Hepatocyte (in vitro differentiated cells): ENCODE data around the gene GLP1R. TPM values are rescaled to one million over a fixed set of nuclear protein-coding genes. Genes with fewer than 3 reads are reported as not detected.
A peak's percentile ranks its signal among the peaks of the same experiment; 100 is the strongest.

Experiments used
- DNase-seq: peaks from one replicate; pipeline ENCODE4 v3.0.0-alpha.2; 2016; ENCODE audit warnings: low spot score
- H2AFZ ChIP-seq: fragments of 200-600 bp; sonication (generic); 2 replicates; pipeline ENCODE4 v1.6.0; 2016; ENCODE audit warnings: antibody characterized with exemption, mild to moderate bottlenecking
- H3K27ac ChIP-seq: fragments of 200-600 bp; sonication (generic); 2 replicates; pipeline ENCODE4 v1.5.1; 2016; ENCODE audit warnings: mild to moderate bottlenecking
- H3K27me3 ChIP-seq: fragments of 200-600 bp; sonication (generic); 2 replicates; pipeline ENCODE4 v1.6.1; 2016
- H3K36me3 ChIP-seq: fragments of 200-600 bp; sonication (generic); replicated peaks from 2 replicates; pipeline ENCODE4 v1.5.1; 2016; ENCODE audit warnings: low read depth; ENCODE audit not compliant: insufficient read depth
- H3K4me1 ChIP-seq: fragments of 200-600 bp; sonication (generic); 2 replicates; pipeline ENCODE4 v1.5.1; 2016; ENCODE audit warnings: mild to moderate bottlenecking, moderate library complexity; ENCODE audit not compliant: insufficient read depth
- H3K4me2 ChIP-seq: fragments of 200-600 bp; sonication (generic); 2 replicates; pipeline ENCODE4 v1.6.0; 2016
- H3K4me3 ChIP-seq: fragments of 200-600 bp; sonication (generic); 2 replicates; pipeline ENCODE4 v1.5.1; 2016; ENCODE audit warnings: mild to moderate bottlenecking
- H3K79me2 ChIP-seq: fragments of 200-600 bp; sonication (generic); 2 replicates; pipeline ENCODE4 v1.6.0; 2017; ENCODE audit warnings: mild to moderate bottlenecking
- H3K9me2 ChIP-seq: fragments of 200-600 bp; sonication (generic); replicated peaks from 2 replicates; pipeline ENCODE4 v1.6.0; 2017; ENCODE audit warnings: mild to moderate bottlenecking; ENCODE audit not compliant: insufficient read depth
- H3K9me3 ChIP-seq: fragments of 200-600 bp; sonication (generic); 2 replicates; pipeline ENCODE4 v1.5.1; 2016; ENCODE audit warnings: low read depth, mild to moderate bottlenecking
- H4K20me1 ChIP-seq: fragments of 200-600 bp; sonication (generic); 2 replicates; pipeline ENCODE4 v1.6.0; 2016; ENCODE audit warnings: mild to moderate bottlenecking; ENCODE audit not compliant: insufficient read depth, poor library complexity, severe bottlenecking
- CTCF ChIP-seq: fragments of 200-600 bp; sonication (generic); IDR thresholded peaks from 2 replicates; pipeline ENCODE4 v1.5.1; 2016; ENCODE audit warnings: antibody characterized with exemption, mild to moderate bottlenecking; ENCODE audit not compliant: poor library complexity
- EZH2 ChIP-seq: fragments of 200-600 bp; sonication (generic); IDR thresholded peaks from 2 replicates; pipeline ENCODE4 v1.6.1; 2016; ENCODE audit warnings: antibody characterized with exemption, mild to moderate bottlenecking, borderline replicate concordance
- EZH2phosphoT487 ChIP-seq: fragments of 200-600 bp; sonication (generic); IDR thresholded peaks from one replicate; pipeline ENCODE4 v1.6.1; 2018; ENCODE audit warnings: antibody characterized with exemption, mild to moderate bottlenecking, low read depth, moderate library complexity; ENCODE audit not compliant: unreplicated experiment, severe bottlenecking
- WGBS: methylation state at CpG from one replicate; pipeline ENCODE4 v1.1.6; 2016; ENCODE audit warnings: low lambda C conversion rate; ENCODE audit errors: missing lambda C conversion rate; 5-methylcytosine and 5-hydroxymethylcytosine counted together
- polyA plus RNA-seq: library from polyadenylated mRNA; unstranded; fragments of >200 nt; fragmentation: Nextera tagmentation; extraction: Ambion mirVana; gene quantifications from 2 replicates; pipeline ENCODE4 v1.2.1, GENCODE V29; 2016
- total RNA-seq: library from RNA; depleted of rRNA; stranded (reverse); fragments of >200 nt; gene quantifications from 2 replicates; pipeline ENCODE4 v1.2.3, GENCODE V29; 2014

GLP1R gene
- total and polyA plus RNA-seq, 2 experiments from 2014 or later, result 0.30 TPM; not detected in 1

DNA sequence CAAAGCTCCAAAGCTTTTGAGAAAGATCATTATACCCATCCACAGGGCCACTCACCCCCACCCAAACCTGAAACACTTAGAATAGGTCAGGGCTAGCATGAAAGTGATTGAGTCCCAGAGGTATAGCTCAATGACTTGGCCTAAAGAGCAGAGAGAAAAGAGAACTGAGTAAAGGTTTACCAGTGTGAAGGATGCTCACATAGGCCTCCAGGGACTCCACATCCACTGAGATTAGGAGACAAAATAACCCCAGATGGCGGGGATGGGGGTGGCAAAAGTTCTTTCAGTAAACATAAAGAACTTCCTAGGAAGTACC, 54.2 kb downstream of the GLP1R start:
- TF ChIP-seq EZH2 (no peak), CTCF (no peak), EZH2phosphoT487 (no peak)
- H3K27me3 ChIP-seq, result no peaks in the 10 kb centered on the region
- WGBS, result 100% methylated on average over 1 of the region's 1 CpG

DNA sequence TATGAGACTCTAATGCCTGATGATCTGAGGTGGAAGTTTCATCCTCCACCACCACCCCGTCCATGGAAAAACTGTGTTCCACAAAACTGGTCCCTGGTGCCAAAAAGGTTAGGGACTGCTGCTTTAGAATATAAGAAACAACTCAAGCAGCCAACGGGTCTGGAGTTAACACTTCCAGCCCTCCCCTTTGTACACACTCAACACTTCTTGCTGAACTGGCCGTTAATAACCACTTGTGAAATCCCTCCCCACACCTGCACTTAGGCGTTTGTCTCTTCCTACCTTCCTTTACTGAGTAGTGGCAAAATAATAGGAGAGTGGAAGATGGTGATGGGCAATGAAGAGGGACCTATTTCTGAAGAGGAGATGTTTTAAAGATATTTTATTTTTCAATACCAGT, 55.9 kb downstream of the GLP1R start:
- Histone ChIP-seq H2AFZ (no peak overlapping the region), H3K36me3 (no peaks in the 10 kb centered on the region), H3K27ac (no peak overlapping the region), H3K4me1 (peaks cover 12% of the 10 kb centered on the region), H3K9me3 (no peaks in the 10 kb centered on the region), H3K4me2 (no peak overlapping the region), H3K9me2 (no peaks in the 10 kb centered on the region), H3K27me3 (no peaks in the 10 kb centered on the region), H3K4me3 (no peak overlapping the region), H4K20me1 (no peaks in the 10 kb centered on the region), H3K79me2 (peaks cover 7% of the 10 kb centered on the region)
- no peak for DNase-seq
- 86% methylated on average over 4 of the region's 4 CpGs for WGBS
- TF ChIP-seq CTCF, result no peak
- no peak for TF ChIP-seq EZH2phosphoT487
- no peak for TF ChIP-seq EZH2

More for the DNA sequence above, 54.2 kb downstream of the GLP1R start:
- Histone ChIP-seq H3K9me2 (no peaks in the 10 kb centered on the region), H3K4me2 (no peak overlapping the region), H3K4me3 (no peak overlapping the region), H4K20me1 (no peaks in the 10 kb centered on the region), H2AFZ (no peak overlapping the region), H3K27ac (no peak overlapping the region), H3K4me1 (peaks cover 2% of the 10 kb centered on the region), H3K36me3 (no peaks in the 10 kb centered on the region), H3K79me2 (peaks cover 7% of the 10 kb centered on the region), H3K9me3 (no peaks in the 10 kb centered on the region)
- no peak for DNase-seq

DNA sequence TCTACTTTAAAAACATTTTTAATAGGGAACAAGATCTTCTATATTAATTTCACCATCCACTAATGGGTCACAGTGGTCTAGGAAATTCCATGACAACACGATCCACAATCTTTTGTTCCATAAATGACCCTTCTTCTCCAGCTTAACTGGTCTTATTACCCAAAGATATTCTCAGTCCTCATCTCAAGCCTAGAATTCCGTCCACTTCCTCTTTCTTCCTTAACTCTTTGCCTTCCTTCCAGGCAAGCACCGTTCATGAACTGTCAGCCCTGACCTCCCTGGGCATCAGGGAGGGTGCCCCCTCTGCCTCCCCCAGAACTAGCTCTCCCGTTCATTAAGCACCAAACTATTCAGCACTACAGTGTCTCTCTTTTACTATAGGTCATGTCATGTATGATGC, 58.5 kb downstream of the GLP1R start:
- Histone ChIP-seq H3K36me3 (no peaks in the 10 kb centered on the region), H4K20me1 (no peaks in the 10 kb centered on the region), H3K79me2 (peaks cover 11% of the 10 kb centered on the region), H3K4me2 (no peak overlapping the region), H2AFZ (no peak overlapping the region), H3K27me3 (no peaks in the 10 kb centered on the region), H3K4me1 (peaks cover 12% of the 10 kb centered on the region), H3K27ac (no peak overlapping the region), H3K9me2 (no peaks in the 10 kb centered on the region), H3K9me3 (no peaks in the 10 kb centered on the region), H3K4me3 (no peak overlapping the region)
- no peak for TF ChIP-seq EZH2phosphoT487
- TF ChIP-seq EZH2, result no peak
- no peak for TF ChIP-seq CTCF
- 85% methylated on average over 4 of the region's 4 CpGs for WGBS
- DNase-seq, result no peak

GRCh38 chr6:39107641-39108040, 59.1 kb downstream of the GLP1R start:
- 41% methylated on average over 2 of the region's 2 CpGs for WGBS
- Histone ChIP-seq H3K9me2 (no peaks in the 10 kb centered on the region), H3K4me3 (no peak overlapping the region), H4K20me1 (no peaks in the 10 kb centered on the region), H3K27me3 (no peaks in the 10 kb centered on the region), H2AFZ (no peak overlapping the region), H3K9me3 (no peaks in the 10 kb centered on the region), H3K27ac (peak overlapping the region; percentile 48), H3K36me3 (no peaks in the 10 kb centered on the region), H3K79me2 (peaks cover 17% of the 10 kb centered on the region), H3K4me1 (peaks cover 12% of the 10 kb centered on the region), H3K4me2 (no peak overlapping the region)
- TF ChIP-seq EZH2 (no peak), EZH2phosphoT487 (no peak), CTCF (no peak)
- no peak for DNase-seq
